Uterine smooth muscle cell (primary cell): ENCODE data around the gene OTUD3. TPM values are rescaled to one million over a fixed set of nuclear protein-coding genes. Genes with fewer than 3 reads are reported as not detected.

Experiments
- total RNA-seq: library from RNA; depleted of rRNA; stranded (reverse); fragments of >200 nt; gene quantifications from 2 replicates; pipeline ENCODE4 v1.2.3, GENCODE V29; 2014

The OTUD3 gene, protein sequence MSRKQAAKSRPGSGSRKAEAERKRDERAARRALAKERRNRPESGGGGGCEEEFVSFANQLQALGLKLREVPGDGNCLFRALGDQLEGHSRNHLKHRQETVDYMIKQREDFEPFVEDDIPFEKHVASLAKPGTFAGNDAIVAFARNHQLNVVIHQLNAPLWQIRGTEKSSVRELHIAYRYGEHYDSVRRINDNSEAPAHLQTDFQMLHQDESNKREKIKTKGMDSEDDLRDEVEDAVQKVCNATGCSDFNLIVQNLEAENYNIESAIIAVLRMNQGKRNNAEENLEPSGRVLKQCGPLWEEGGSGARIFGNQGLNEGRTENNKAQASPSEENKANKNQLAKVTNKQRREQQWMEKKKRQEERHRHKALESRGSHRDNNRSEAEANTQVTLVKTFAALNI
- total RNA-seq, result 6.2 and 8.7 TPM in 2 replicates

DNA sequence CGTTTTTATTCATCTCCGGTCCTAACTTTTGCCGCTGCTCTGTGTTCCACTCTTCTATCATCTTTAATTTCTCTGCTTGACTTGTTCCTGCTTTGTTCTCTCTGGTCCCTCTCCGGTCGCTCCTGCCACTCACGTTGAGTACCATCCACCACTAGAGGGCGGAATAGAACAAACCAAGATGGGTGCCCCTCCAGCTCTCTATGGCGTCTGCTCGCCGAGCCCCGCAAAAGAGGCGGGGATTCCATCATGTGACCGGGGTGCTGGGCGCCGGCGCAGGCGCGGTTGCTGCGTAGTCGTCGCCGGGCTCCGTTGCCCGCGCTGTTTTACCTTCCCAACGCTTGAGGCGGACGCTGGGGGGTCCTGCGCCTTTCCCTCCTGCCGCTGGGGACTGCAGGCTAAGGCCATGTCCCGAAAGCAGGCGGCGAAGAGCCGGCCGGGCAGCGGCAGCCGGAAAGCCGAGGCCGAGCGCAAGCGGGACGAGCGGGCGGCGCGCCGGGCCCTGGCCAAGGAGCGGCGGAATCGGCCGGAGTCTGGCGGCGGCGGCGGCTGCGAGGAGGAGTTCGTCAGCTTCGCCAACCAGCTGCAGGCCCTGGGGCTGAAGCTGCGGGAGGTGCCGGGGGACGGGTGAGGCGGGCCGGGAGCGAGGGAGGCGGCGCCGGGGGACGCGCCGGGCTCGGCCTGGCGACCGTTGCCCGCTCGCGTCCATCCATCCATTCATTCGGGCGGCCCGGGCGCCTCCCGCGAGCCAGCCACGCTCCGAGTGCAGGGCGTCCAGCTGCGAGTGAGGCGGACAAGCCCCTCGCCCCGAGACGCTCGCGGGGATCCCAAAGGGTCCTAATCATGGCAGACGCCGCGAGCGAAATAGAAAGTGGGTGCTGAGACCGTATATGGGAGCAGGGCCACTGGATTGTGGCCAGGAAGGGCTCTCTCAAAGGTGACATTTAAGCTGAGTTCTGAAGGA, at the start of gene OTUD3:
Gene OTUD3 (plus strand): TSS at position 285 of the 961 bp plus-strand sequence. CDS start 119 bp downstream, at position 404.

DNA sequence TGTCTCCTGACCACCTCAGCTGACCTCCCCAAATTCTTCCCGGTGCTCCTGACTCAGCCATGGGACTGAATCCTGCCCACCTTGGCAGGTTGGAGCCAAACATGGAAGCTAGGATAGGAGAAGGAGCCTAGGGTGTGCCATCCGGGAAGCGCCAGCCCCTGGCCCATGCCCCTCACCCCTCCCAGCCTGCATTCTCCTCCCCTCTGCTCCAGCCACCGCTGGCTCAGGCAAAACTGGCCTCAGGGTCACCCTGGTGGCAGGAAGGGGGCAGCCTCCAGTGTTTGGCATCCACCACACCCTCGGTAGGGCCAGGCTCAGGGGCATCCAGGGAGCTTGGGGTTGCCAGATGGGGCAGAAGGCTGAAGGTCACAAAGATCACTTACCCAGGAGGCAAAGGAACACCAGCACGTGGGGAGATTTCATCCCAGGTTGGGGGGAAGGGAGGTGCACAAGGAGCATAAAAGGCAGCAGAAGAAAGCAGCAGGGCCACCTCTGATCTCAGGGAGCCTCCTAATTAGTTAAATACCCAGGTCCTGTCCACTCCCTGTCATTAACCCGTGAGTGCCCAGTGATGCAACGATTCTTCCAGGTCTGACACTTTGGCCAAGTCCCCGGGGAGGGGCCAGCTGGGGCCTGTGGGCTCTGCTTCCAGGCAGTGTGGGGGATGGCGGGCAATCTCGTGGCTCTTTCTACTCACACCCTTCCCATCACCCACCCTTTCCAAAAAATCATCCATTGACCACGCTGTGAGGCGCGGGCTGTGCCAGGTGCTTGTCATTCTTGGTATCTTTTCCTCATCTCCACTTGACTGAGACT, 41.1 kb downstream of the OTUD3 start, which contains the start of gene PLA2G2E:
Gene PLA2G2E (minus strand): TSS at position 481 of the 816 bp plus-strand sequence. CDS start 58 bp downstream, at position 423.

Other genes starting within 250 kb of the OTUD3 start
- gene NBL1, start 238.1 kb upstream of the OTUD3 start, total RNA-seq, result 123 and 217 TPM in 2 replicates
- under 0.01 TPM in 1 of 2 replicates, not detected in the other for gene HTR6, start 217.5 kb upstream of the OTUD3 start, total RNA-seq
- gene TMCO4, start 82.5 kb upstream of the OTUD3 start, total RNA-seq, result 8.2 and 11.7 TPM in 2 replicates
- 0.12 TPM in 1 of 2 replicates, not detected in the other for gene RNF186, start 67.1 kb upstream of the OTUD3 start, total RNA-seq
- not detected in 2 replicates for gene PLA2G2E, start 41.2 kb downstream of the OTUD3 start, total RNA-seq
- not detected in 2 replicates for gene PLA2G2A, start 97.2 kb downstream of the OTUD3 start, total RNA-seq
- not detected in 2 replicates for gene PLA2G5, start 187.8 kb downstream of the OTUD3 start, total RNA-seq
- gene PLA2G2D, start 237.1 kb downstream of the OTUD3 start, total RNA-seq, result not detected in 2 replicates